NCI-H1092 (cell line): ENCODE measurements around the gene TCF7L1.
"Not testable (repeated sequence)": the region's sequence is repeated elsewhere in the genome, so short reads cannot be mapped to it uniquely, and the experiment has no call there.

ENCODE experiments used
- DNase-seq: peaks from one replicate; lab custom pipeline; 2025; lab: John Stamatoyannopoulos, UW

Gene TCF7L1

GRCh38 chr2:85132397-85132796, 795 bp upstream of the TCF7L1 start:
- DNase-seq: no peak

- DNase-seq: no peak
These were observed 611 bp downstream of the TCF7L1 start for GRCh38 chr2:85133751-85134254.

GRCh38 chr2:85134255-85134895, 1.2 kb downstream of the TCF7L1 start:
- no peak for DNase-seq

GRCh38 chr2:85134896-85135659, 1.9 kb downstream of the TCF7L1 start:
- no peak for DNase-seq

DNA sequence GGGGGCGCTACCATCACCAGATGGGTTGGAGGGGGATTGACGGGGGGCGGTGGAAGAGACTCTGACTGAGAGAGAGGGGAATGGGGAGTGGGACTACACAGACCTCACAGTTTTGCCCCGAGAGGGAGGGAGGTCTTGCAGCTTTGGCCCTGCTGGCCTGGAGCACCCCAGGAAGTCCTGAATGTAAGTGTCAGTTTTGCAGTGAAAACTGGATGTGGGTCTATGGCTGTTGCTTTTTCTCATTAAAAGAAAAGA, 2.4 kb downstream of the TCF7L1 start:
- no peak for DNase-seq

GRCh38 chr2:85137156-85137555, 4.0 kb downstream of the TCF7L1 start:
- DNase-seq: no peak

DNA sequence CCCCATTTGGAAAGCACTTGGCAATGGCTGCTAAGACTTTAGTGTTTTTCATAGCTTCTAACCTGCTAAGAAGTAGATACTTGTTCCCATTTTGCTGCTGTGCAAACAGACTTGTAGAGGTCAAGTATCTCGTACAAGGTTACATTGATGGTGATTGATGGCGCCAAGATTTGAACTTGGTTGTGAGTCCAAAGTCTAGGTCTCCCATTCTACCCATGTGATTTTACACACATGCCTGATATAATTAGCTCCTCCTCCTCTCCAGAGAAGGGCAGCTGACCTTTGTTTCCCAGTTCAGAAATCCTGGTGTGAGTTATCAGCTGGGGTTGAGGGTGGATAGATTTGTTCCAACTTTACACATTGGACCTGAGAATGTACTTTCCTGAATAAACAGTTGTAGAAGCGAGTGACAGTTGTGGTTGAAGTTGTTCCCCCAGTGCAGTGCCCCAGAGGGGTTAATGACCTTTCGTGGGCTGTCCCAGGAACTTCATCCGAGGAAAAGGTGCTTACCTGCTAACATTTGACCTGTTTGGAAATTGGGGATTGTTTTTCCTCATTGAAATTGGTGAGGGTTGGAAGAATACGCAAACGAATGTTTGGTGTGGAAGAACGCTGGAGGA, 10.4 kb downstream of the TCF7L1 start:
- DNase-seq: no peak

GRCh38 chr2:85145116-85145820, 12.1 kb downstream of the TCF7L1 start:
- DNase-seq: no peak

- no peak for DNase-seq
These were observed 15.0 kb downstream of the TCF7L1 start for GRCh38 chr2:85148190-85148589.

- no peak for DNase-seq
These were observed 17.8 kb downstream of the TCF7L1 start for GRCh38 chr2:85151026-85151425.

DNA sequence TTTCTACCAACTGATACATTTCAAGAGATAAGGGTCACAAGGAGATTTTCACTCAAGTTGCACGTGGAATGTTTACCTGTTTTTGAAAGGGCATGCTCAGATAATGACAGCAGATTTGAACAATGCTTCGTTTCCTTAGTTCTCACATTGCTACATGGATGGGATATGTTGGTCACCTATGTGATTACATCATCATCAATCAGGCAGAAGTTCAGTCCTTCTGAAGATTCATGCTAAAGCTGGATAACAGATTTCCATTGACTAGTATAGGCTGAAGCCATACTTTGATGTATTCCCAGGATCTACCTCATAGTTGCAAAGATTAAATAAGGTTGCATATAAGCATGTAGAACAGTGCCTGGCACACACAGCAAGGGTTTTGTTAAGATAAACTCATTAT, 19.7 kb downstream of the TCF7L1 start:
- no peak for DNase-seq

GRCh38 chr2:85154048-85154753, 21.0 kb downstream of the TCF7L1 start:
- DNase-seq: no peak

- DNase-seq: not testable (repeated sequence)
These were observed 21.9 kb downstream of the TCF7L1 start for GRCh38 chr2:85155082-85155481.

- no peak for DNase-seq
These were observed 23.0 kb downstream of the TCF7L1 start for GRCh38 chr2:85156153-85156552.

DNA sequence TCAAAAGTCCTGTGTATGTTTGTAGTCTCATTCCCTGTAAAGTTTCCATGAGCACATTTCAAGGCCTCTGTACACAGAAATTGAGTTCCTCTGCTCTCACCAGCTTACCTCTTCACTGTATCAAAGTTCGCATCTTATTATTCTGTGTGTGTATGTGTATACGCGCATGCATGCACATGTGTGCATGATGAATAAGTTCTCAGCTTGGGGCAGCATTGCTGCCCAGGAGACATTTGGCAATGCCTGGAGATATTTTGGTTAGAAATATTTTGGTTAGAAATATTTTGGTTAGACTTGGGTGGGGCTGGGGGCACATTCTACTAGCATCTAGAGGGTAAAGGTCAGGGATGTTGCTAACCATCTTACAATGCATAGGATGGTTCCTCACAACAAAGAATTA, 23.4 kb downstream of the TCF7L1 start:
- DNase-seq: no peak

DNA sequence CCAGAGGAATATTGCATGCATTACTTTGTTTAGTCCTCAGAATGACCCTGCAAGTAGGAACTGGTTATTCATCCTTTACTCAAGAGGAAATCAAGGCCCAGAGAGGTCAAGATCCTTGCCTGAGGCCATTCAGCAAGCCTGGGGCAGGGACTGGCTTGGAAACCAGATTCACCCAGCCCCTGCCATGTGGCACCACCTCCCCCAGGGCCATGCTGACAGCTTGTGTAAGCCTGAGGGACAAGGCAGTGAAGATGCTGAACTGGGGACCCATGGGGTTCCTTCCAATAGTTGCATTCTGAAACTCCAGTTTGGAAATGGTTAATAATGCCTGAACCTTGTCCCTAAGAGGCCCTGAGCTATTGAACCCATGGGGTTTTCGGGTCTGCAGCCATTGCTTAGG, 24.2 kb downstream of the TCF7L1 start:
- DNase-seq: no peak

DNA sequence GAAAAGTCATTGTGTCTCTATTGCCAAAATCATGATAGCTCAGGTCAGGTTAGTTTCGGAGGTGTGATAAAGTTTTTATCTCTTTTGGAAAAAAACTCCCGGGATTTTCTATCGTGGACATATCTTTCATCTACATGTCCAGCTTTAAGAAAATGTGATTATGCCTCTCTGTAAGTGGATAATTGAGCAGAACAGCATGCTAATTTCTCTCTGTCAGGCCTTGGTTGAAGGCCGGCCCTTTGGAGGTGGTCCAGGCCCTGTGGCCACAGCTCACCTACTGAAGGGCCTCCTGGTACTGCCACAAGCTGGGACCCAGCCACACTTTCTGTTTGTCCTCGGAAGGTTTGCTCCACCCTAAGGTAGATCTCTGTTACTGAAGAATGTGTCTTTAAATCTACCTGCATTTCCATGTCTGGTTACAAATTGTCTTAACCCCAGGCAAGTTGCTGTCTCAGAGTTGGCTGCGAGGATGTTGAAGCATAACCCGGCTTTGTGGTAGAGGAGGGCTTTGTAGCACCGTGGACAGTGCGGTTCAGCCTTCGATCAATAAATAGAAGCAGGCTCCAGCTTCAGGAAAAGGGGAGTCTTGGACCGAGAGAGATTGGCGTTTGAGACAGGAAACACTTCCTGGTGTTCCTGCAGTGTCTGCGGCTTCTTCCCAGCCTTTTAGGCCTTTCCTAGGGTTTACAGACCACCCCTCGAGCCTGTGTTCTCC, 25.5 kb downstream of the TCF7L1 start:
- DNase-seq: no peak

DNA sequence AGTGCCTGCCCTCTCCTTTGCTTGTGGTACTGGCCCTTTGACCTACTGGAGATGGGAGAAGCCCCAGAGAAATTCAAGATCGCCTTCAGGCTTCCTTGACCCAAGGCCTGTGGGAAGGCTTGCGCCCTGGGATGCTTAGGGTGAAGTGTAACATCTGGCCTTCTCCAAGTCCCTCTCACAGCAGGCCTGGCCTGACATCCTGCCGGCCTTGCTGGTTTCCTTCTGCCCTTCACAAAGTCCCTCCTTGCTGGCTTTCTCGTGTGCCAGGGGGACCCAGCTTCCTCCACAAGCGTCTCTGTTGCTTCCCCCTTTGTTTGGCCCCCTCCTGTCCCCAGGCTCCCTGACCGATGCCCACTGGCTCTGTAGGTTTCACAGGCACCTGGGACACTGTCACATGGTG, 26.4 kb downstream of the TCF7L1 start:
- DNase-seq: no peak

GRCh38 chr2:85160966-85161960, 28.1 kb downstream of the TCF7L1 start:
- no peak for DNase-seq

DNA sequence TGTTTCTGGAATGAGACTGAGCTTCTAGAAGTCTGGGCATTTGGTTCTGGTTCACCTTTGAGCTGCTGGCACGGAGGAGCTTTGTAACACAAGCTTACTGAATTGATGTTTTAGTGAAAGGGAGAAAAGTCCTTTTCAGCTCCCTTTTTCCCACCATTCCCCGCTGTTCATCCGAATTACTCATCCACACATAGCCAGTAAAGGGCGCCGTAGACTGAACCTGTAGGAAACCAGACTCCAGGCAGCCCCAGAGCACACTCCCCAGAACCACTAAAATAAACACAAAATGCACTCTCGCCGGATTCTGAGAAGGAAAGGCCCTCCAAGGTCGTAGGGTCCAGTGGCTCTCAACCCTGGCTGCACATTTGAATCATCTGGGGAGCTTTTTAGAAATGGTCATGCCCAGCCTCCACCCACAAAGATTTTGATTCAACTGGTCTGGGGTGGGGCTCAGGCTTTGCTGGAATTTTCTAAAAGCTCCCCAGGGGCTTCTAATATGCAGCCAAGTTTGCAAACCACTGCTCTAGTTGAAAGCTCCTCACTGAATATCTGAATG, 29.6 kb downstream of the TCF7L1 start:
- no peak for DNase-seq
